IPS DF 6.9 (cell line): ENCODE results near the gene RPL3.
A peak's percentile ranks its signal among the peaks of the same experiment; 100 is the strongest.
"Not testable (repeated sequence)": the region's sequence is repeated elsewhere in the genome, so short reads cannot be mapped to it uniquely, and the experiment has no call there.

ENCODE experiments used
- DNase-seq: peaks from one replicate; pipeline ENCODE4 v3.0.0-alpha.2; 2013; ENCODE audit warnings: low read depth, low spot score
- H3K27ac ChIP-seq: one replicate; pipeline ENCODE4 v1.5.1; 2013; ENCODE audit warnings: low read length, control low read depth
- H3K27me3 ChIP-seq: 2 replicates; pipeline ENCODE4 v1.6.1; 2013; ENCODE audit warnings: mild to moderate bottlenecking, low read length; ENCODE audit not compliant: control insufficient read depth, insufficient read depth
- H3K36me3 ChIP-seq: 2 replicates; pipeline ENCODE4 v1.6.1; 2013; ENCODE audit warnings: low read length; ENCODE audit not compliant: control insufficient read depth, insufficient read depth
- H3K4me1 ChIP-seq: 2 replicates; pipeline ENCODE4 v1.6.1; 2013; ENCODE audit warnings: low read length; ENCODE audit not compliant: control insufficient read depth, insufficient read depth
- H3K4me3 ChIP-seq: 2 replicates; pipeline ENCODE4 v1.5.1; 2013; ENCODE audit warnings: mild to moderate bottlenecking, low read length
- H3K9me3 ChIP-seq: 2 replicates; pipeline ENCODE4 v1.6.1; 2013; ENCODE audit warnings: low read length, inconsistent platforms; ENCODE audit not compliant: control insufficient read depth, insufficient read depth
- WGBS: extraction: QIAGEN DNeasy Blood & Tissue Kit; methylation state at CpG from one replicate; pipeline ENCODE4 v1.1.7; 2013; ENCODE audit warnings: mixed read lengths, missing lambda C conversion rate; ENCODE audit not compliant: insufficient read length, insufficient coverage; 5-methylcytosine and 5-hydroxymethylcytosine counted together

RPL3 gene

GRCh38 chr22:39339775-39340174 lies 20.4 kb upstream of the RPL3 start:
- H3K4me1 ChIP-seq, H3K27me3 ChIP-seq, H3K4me3 ChIP-seq, H3K36me3 ChIP-seq, H3K27ac ChIP-seq, H3K9me3 ChIP-seq, DNase-seq: not testable (repeated sequence)
- no CpG with 5 or more reads among the region's 7 CpGs for WGBS

- no peaks in the 10 kb centered on the region for H3K4me1 ChIP-seq
- DNase-seq = no peak
- WGBS = no CpG with 5 or more reads among the region's 5 CpGs
- H3K4me3 ChIP-seq = no peak overlapping the region
- no peaks in the 10 kb centered on the region for H3K27me3 ChIP-seq
- no peaks in the 10 kb centered on the region for H3K9me3 ChIP-seq
- no peak overlapping the region for H3K27ac ChIP-seq
- H3K36me3 ChIP-seq = no peaks in the 10 kb centered on the region
Measured at GRCh38 chr22:39336411-39336810, 17.0 kb upstream of the RPL3 start.

GRCh38 chr22:39332441-39333064 lies 13.1 kb upstream of the RPL3 start:
- no peak overlapping the region for H3K4me3 ChIP-seq
- no peak overlapping the region for H3K27ac ChIP-seq
- no peaks in the 10 kb centered on the region for H3K9me3 ChIP-seq
- no CpG with 5 or more reads among the region's 5 CpGs for WGBS
- H3K27me3 ChIP-seq = no peaks in the 10 kb centered on the region
- H3K36me3 ChIP-seq = no peaks in the 10 kb centered on the region
- no peaks in the 10 kb centered on the region; the same call in 1 of the 2 replicates for H3K4me1 ChIP-seq
- no peak for DNase-seq

- H3K36me3 ChIP-seq, H3K27me3 ChIP-seq, DNase-seq, H3K9me3 ChIP-seq, H3K27ac ChIP-seq, H3K4me1 ChIP-seq, H3K4me3 ChIP-seq: not testable (repeated sequence)
- WGBS = no CpG with 5 or more reads among the region's 1 CpG
Measured at GRCh38 chr22:39330553-39330952, 11.1 kb upstream of the RPL3 start.

GRCh38 chr22:39327995-39328754 lies 8.8 kb upstream of the RPL3 start:
- WGBS = no CpG with 5 or more reads among the region's 18 CpGs
- H3K4me3 ChIP-seq = no peak overlapping the region
- no peak for DNase-seq
- no peak overlapping the region for H3K27ac ChIP-seq
- no peaks in the 10 kb centered on the region for H3K27me3 ChIP-seq
- no peaks in the 10 kb centered on the region; the same call in 1 of the 2 replicates for H3K4me1 ChIP-seq
- no peaks in the 10 kb centered on the region for H3K36me3 ChIP-seq
- H3K9me3 ChIP-seq = no peaks in the 10 kb centered on the region

- no peak for DNase-seq
- Histone ChIP-seq H3K4me1 (no peaks in the 10 kb centered on the region; the same call in 1 of the 2 replicates), H3K27me3 (no peaks in the 10 kb centered on the region), H3K9me3 (no peaks in the 10 kb centered on the region), H3K27ac (no peak overlapping the region), H3K36me3 (no peaks in the 10 kb centered on the region), H3K4me3 (no peak overlapping the region)
- WGBS = 100% methylated on average over 1 of the region's 2 CpGs
Measured at GRCh38 chr22:39325392-39325932, 6.0 kb upstream of the RPL3 start.

- H3K27me3 ChIP-seq, H3K4me1 ChIP-seq, DNase-seq, H3K9me3 ChIP-seq, H3K27ac ChIP-seq, H3K4me3 ChIP-seq: not testable (repeated sequence)
- WGBS = no CpG with 5 or more reads among the region's 24 CpGs
- H3K36me3 ChIP-seq = peaks cover 25% of the 10 kb centered on the region
Measured at GRCh38 chr22:39320616-39321029, 1.2 kb upstream of the RPL3 start.

GRCh38 chr22:39318507-39319283 lies 728 bp downstream of the RPL3 start:
- 100% methylated on average over 1 of the region's 26 CpGs for WGBS

GRCh38 chr22:39317775-39318506 lies 1.5 kb downstream of the RPL3 start:
- no peaks in the 10 kb centered on the region for H3K9me3 ChIP-seq
- 0 out of 2 replicates have a peak, but pooled peaks cover 1% of the 10 kb centered on the region for H3K4me1 ChIP-seq
- H3K36me3 ChIP-seq = peaks cover 51% of the 10 kb centered on the region
- no CpG with 5 or more reads among the region's 9 CpGs for WGBS
- DNase-seq = no peak
- H3K27me3 ChIP-seq = no peaks in the 10 kb centered on the region
- H3K4me3 ChIP-seq = peak overlapping the region; percentile 85; the same call in 1 of the 2 replicates
- no peak overlapping the region for H3K27ac ChIP-seq

More at GRCh38 chr22:39318507-39319283, 728 bp downstream of the RPL3 start:
- Histone ChIP-seq H3K9me3 (no peaks in the 10 kb centered on the region), H3K4me3 (peak overlapping the region; percentile 85), H3K27ac (no peak overlapping the region), H3K4me1 (0 out of 2 replicates have a peak, but pooled peaks cover 1% of the 10 kb centered on the region), H3K36me3 (peaks cover 44% of the 10 kb centered on the region), H3K27me3 (no peaks in the 10 kb centered on the region)
- no peak for DNase-seq
